Activated naive CD4-positive, alpha-beta T cell treated with anti-CD3 and anti-CD28 coated beads, Interleukin-2, amount 50 U/mL, for 72 hours (primary cell): ENCODE results near the gene HFM1. TPM values are rescaled to one million over a fixed set of nuclear protein-coding genes. Genes with fewer than 3 reads are reported as not detected.

Experiments
- total RNA-seq, 2 donors: library from RNA; stranded (reverse); gene quantifications; one replicate each; pipeline ENCODE4 v1.2.3, GENCODE V29; 2022

Gene HFM1
- total RNA-seq, 2 donors from 2014 or later, result not detected

Other genes starting within 250 kb of the HFM1 start
- 10 to 100 TPM; 38.2 to 38.9 TPM for gene CDC7, start 96.0 kb upstream of the HFM1 start, total RNA-seq